ENCODE data around the gene EMP1.
A peak's percentile ranks its signal among the peaks of the same experiment; 100 is the strongest.

Gene EMP1

GRCh38 chr12:13173012-13173932 lies 23.3 kb upstream of the EMP1 start:
- no peak for DNase-seq

GRCh38 chr12:13175499-13175898 lies 21.0 kb upstream of the EMP1 start:
- DNase-seq = no peak

GRCh38 chr12:13176256-13176655 lies 20.3 kb upstream of the EMP1 start:
- DNase-seq = no peak

- DNase-seq = no peak
Measured at GRCh38 chr12:13177373-13177772, 19.2 kb upstream of the EMP1 start.

- DNase-seq = no peak
Measured at GRCh38 chr12:13177906-13178305, 18.6 kb upstream of the EMP1 start.

- no peak for DNase-seq
Measured at GRCh38 chr12:13178568-13179210, 17.8 kb upstream of the EMP1 start.

- peak; percentile 27 for DNase-seq
Measured at GRCh38 chr12:13179211-13180074, 17.1 kb upstream of the EMP1 start.

- DNase-seq = no peak
Measured at GRCh38 chr12:13181375-13182070, 15.0 kb upstream of the EMP1 start.

GRCh38 chr12:13182881-13183280 lies 13.6 kb upstream of the EMP1 start:
- DNase-seq = no peak

GRCh38 chr12:13183620-13184019 lies 12.9 kb upstream of the EMP1 start:
- DNase-seq = no peak

- DNase-seq = no peak
Measured at GRCh38 chr12:13186302-13186701, 10.2 kb upstream of the EMP1 start.

- no peak for DNase-seq
Measured at GRCh38 chr12:13187399-13187798, 9.1 kb upstream of the EMP1 start.

GRCh38 chr12:13189264-13189663 lies 7.3 kb upstream of the EMP1 start:
- no peak for DNase-seq

GRCh38 chr12:13190275-13190674 lies 6.3 kb upstream of the EMP1 start:
- no peak for DNase-seq

- no peak for DNase-seq
Measured at GRCh38 chr12:13192719-13193118, 3.8 kb upstream of the EMP1 start.

- no peak for DNase-seq
Measured at GRCh38 chr12:13193505-13194231, 2.9 kb upstream of the EMP1 start.

GRCh38 chr12:13194401-13195110 lies 2.0 kb upstream of the EMP1 start:
- DNase-seq = no peak

- DNase-seq = no peak
Measured at GRCh38 chr12:13195250-13195649, 1.3 kb upstream of the EMP1 start.

- DNase-seq = no peak
Measured at GRCh38 chr12:13195785-13196129, 769 bp upstream of the EMP1 start.

- DNase-seq = no peak
Measured at GRCh38 chr12:13197032-13197431, 506 bp downstream of the EMP1 start.

- DNase-seq = no peak
Measured at GRCh38 chr12:13197526-13198143, 1.1 kb downstream of the EMP1 start.
